Ascending aorta (tissue), 2 donors: ENCODE data around the gene MS4A4E. TPM values are rescaled to one million over a fixed set of nuclear protein-coding genes. Genes with fewer than 3 reads are reported as not detected.

Experiments
- DNase-seq, 2 donors: peaks; one replicate each; pipeline ENCODE4 v3.0.0-alpha.2; 2019; ENCODE audit warnings: low spot score in 2 of 2
- H3K27ac ChIP-seq, 2 donors: fragments of 200-600 bp; sonication (generic); one replicate each; pipeline ENCODE4 v1.5.1; 2016 to 2017; ENCODE audit warnings: mild to moderate bottlenecking in 1 of 2
- H3K27me3 ChIP-seq: fragments of 200-600 bp; sonication (generic); one replicate; pipeline ENCODE4 v1.5.1; 2017
- H3K36me3 ChIP-seq, 2 donors: fragments of 200-600 bp; sonication (generic); one replicate each; pipeline ENCODE4 v1.5.1; 2016
- H3K4me1 ChIP-seq, 2 donors: fragments of 200-600 bp; sonication (generic); one replicate each; pipeline ENCODE4 v1.5.1; 2016 to 2017; ENCODE audit warnings: mild to moderate bottlenecking in 1 of 2
- H3K4me3 ChIP-seq, 2 donors: fragments of 200-600 bp; sonication (generic); one replicate each; pipeline ENCODE4 v1.5.1; 2016 to 2017; ENCODE audit warnings: mild to moderate bottlenecking in 1 of 2
- H3K9me3 ChIP-seq, 2 donors: fragments of 200-600 bp; sonication (generic); one replicate each; pipeline ENCODE4 v1.5.1; 2016
- CTCF ChIP-seq, 3 experiments: fragments of 200-600 bp in 2 of 3; fragments of 450-650 bp in 1 of 3; sonication (generic) in 2 of 3; IDR thresholded peaks; one replicate each; pipeline ENCODE4 v1.5.1; 2016 to 2019; ENCODE audit warnings: antibody characterized with exemption in 3 of 3, mild to moderate bottlenecking in 1 of 3, moderate library complexity in 1 of 3
- intact Hi-C: fragments of 100-400 bp; cut with DNase I; formaldehyde crosslinking; loops from one replicate; pipeline ENCODE4 v1.15.1; 2023
- total RNA-seq: library from RNA; depleted of rRNA; stranded (reverse); fragments of >200 nt; gene quantifications from one replicate; pipeline ENCODE4 v1.1.0, GENCODE V29; 2016

The MS4A4E gene
- total RNA-seq, 1 donor from 2014 or later: 0.75 TPM

GRCh38 chr11:60280412-60280811 lies 37.5 kb upstream of the MS4A4E start, which contains the start of gene MS4A4A:
Gene MS4A4A, plus strand, starts transcription at chr11:60280666. Its CDS starts 10 bp downstream, at chr11:60280676.
- Histone ChIP-seq H3K4me3 (peak within 1 kb of the TSS in 1 of 2 donors; percentile 5), H3K4me1 (no peaks in the 10 kb centered on the region), H3K27me3 (no peaks in the 10 kb centered on the region), H3K27ac (peak within 1 kb of the TSS in 1 of 2 donors; percentile 10), H3K9me3 (no peaks in the 10 kb centered on the region), H3K36me3 (no peaks in the 10 kb centered on the region)
- TF ChIP-seq CTCF (IDR thresholded peaks at IDR 0.05): no peak
- intact Hi-C loops: no loop called here
- DNase-seq: no peak

- Histone ChIP-seq H3K36me3 (no peaks in the 10 kb centered on the region), H3K27ac (no peak overlapping the region), H3K4me1 (no peaks in the 10 kb centered on the region), H3K9me3 (no peaks in the 10 kb centered on the region), H3K27me3 (no peaks in the 10 kb centered on the region), H3K4me3 (no peak overlapping the region)
- intact Hi-C loops: no loop called here
- DNase-seq: no peak
- no peak for TF ChIP-seq CTCF (IDR thresholded peaks at IDR 0.05)
Observed at GRCh38 chr11:60274416-60274815, 31.5 kb upstream of the MS4A4E start.

GRCh38 chr11:60265373-60266214 lies 22.7 kb upstream of the MS4A4E start:
- intact Hi-C loops: no loop called here
- H3K4me1 ChIP-seq: no peaks in the 10 kb centered on the region
- no peaks in the 10 kb centered on the region for H3K36me3 ChIP-seq
- no peak for DNase-seq
- H3K27me3 ChIP-seq: no peaks in the 10 kb centered on the region
- peak in 2 of 3 experiments; percentile 38 to 52 for TF ChIP-seq CTCF (IDR thresholded peaks at IDR 0.05)
- H3K27ac ChIP-seq: no peak overlapping the region
- no peaks in the 10 kb centered on the region for H3K9me3 ChIP-seq
- no peak overlapping the region for H3K4me3 ChIP-seq

GRCh38 chr11:60264644-60265043 lies 21.7 kb upstream of the MS4A4E start:
- no peaks in the 10 kb centered on the region for H3K27me3 ChIP-seq
- H3K4me3 ChIP-seq: no peak overlapping the region
- no peak for DNase-seq
- intact Hi-C loops: no loop called here
- no peaks in the 10 kb centered on the region for H3K9me3 ChIP-seq
- H3K36me3 ChIP-seq: no peaks in the 10 kb centered on the region
- no peak overlapping the region for H3K27ac ChIP-seq
- no peak for TF ChIP-seq CTCF (IDR thresholded peaks at IDR 0.05)
- H3K4me1 ChIP-seq: no peaks in the 10 kb centered on the region

- H3K9me3 ChIP-seq: no peaks in the 10 kb centered on the region
- H3K36me3 ChIP-seq: no peaks in the 10 kb centered on the region
- H3K4me1 ChIP-seq: no peaks in the 10 kb centered on the region
- DNase-seq: no peak
- intact Hi-C loops: no loop called here
- H3K27me3 ChIP-seq: no peaks in the 10 kb centered on the region
- H3K27ac ChIP-seq: no peak overlapping the region
- TF ChIP-seq CTCF (IDR thresholded peaks at IDR 0.05): no peak
- H3K4me3 ChIP-seq: no peak overlapping the region
Observed at GRCh38 chr11:60263402-60263801, 20.5 kb upstream of the MS4A4E start.
